Fibroblast of mammary gland (primary cell): ENCODE results near the gene PKD1L1.

Experiments
- DNase-seq: peaks from one replicate; pipeline ENCODE4 v3.0.0-alpha.2; 2010; ENCODE audit warnings: low read depth
- H3K4me3 ChIP-seq: 2 replicates; pipeline ENCODE4 v1.5.1; 2011; ENCODE audit warnings: low read depth, mild to moderate bottlenecking, low read length, moderate library complexity; ENCODE audit not compliant: control insufficient read depth
- TF ChIP-seq, protein P1 (sequence below): conservative IDR thresholded peaks from 2 replicates; pipeline ENCODE4 v1.5.1; 2011; ENCODE audit warnings: low read depth, low read length, inconsistent platforms; ENCODE audit not compliant: control insufficient read depth, insufficient read depth

PKD1L1 gene

DNA sequence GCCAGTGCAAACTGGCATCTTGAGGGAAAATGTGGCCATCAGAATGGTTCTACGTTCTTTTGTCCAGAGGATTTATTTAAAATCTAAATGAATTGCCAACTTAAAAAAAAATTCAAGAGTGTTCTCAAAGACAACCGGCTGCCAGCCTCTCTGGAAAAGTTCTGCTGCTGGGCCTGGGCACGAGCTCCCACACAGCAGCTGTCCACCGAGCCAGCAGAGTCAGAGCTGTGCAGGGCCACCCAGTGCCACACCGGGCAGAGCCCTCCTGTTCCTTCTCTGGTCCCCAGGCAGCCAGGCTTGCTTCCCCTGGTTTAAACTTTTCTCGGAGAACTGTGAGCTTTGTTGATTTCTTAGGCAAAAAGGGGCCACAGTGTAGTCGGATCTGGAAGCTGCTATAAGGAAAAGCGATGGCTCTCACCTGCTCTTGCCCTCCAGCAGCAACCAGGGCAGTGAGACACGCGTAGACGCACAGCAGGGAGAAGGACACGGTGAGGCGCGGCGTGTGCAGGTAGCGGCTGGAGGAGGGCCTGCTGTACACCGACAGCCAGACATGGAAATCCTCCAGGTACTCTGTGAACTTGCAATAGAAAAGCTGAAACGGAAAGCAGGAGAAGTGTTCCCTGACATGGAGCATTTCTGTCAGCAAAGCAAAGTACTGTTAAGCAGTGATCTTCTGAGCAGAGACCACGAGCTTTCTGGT lies 111.6 kb downstream of the PKD1L1 start:
- DNase-seq = no peak
- H3K4me3 ChIP-seq = no peak overlapping the region
- TF ChIP-seq, protein P1, sequence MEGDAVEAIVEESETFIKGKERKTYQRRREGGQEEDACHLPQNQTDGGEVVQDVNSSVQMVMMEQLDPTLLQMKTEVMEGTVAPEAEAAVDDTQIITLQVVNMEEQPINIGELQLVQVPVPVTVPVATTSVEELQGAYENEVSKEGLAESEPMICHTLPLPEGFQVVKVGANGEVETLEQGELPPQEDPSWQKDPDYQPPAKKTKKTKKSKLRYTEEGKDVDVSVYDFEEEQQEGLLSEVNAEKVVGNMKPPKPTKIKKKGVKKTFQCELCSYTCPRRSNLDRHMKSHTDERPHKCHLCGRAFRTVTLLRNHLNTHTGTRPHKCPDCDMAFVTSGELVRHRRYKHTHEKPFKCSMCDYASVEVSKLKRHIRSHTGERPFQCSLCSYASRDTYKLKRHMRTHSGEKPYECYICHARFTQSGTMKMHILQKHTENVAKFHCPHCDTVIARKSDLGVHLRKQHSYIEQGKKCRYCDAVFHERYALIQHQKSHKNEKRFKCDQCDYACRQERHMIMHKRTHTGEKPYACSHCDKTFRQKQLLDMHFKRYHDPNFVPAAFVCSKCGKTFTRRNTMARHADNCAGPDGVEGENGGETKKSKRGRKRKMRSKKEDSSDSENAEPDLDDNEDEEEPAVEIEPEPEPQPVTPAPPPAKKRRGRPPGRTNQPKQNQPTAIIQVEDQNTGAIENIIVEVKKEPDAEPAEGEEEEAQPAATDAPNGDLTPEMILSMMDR = no peak

DNA sequence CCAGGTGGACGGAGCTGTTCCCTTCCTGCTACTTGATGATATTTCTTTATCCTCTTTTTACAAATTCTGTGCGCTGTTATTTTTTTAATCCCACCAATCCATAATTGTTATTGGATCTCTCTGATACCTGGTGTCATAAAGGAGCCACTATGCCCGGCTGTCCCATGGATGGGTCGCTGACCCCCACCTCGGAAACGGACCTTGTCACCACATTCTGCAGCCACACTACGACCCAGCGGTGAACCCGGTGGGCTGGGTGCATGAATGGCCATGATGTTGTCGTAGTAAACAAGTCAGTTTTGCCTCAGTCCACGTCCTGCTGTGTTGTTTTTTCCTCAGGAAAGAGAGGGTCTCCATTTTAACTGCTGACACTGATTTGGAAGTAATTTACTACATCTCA lies 112.2 kb downstream of the PKD1L1 start:
- no peak overlapping the region for H3K4me3 ChIP-seq
- no peak for DNase-seq

GRCh38 chr7:47833211-47833610 lies 115.1 kb downstream of the PKD1L1 start:
- TF ChIP-seq, protein P1 = no peak

More for the DNA sequence above, 112.2 kb downstream of the PKD1L1 start:
- TF ChIP-seq, protein P1 = no peak

GRCh38 chr7:47832105-47832715 lies 116.1 kb downstream of the PKD1L1 start:
- H3K4me3 ChIP-seq = no peak overlapping the region
- no peak for DNase-seq
- TF ChIP-seq, protein P1 = no peak

More at GRCh38 chr7:47833211-47833610, 115.1 kb downstream of the PKD1L1 start:
- DNase-seq = no peak
- H3K4me3 ChIP-seq = no peak overlapping the region

DNA sequence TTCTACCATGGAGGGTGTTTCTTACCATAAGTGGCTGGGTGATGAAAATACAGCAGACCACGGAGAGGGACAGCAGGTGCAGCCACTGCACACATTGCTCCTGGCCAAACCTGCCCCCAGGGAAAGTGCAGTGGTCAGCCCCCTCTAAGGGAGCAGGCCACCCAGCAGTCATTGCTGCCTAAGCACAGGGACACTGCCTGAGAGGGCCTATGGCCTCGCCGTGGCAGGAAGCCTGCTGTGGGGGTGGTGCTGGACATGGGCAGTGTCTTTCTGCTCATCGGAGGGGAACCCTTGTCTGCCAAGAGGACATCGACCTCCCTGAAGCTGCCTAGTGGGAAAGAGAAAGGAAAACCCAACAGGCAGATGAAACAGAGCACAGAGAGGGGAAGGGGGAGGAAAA lies 118.3 kb downstream of the PKD1L1 start:
- DNase-seq = no peak
- H3K4me3 ChIP-seq = no peak overlapping the region
- TF ChIP-seq, protein P1 = no peak

GRCh38 chr7:47827871-47828270 lies 120.4 kb downstream of the PKD1L1 start:
- H3K4me3 ChIP-seq = no peak overlapping the region
- TF ChIP-seq, protein P1 = no peak
- DNase-seq = no peak

DNA sequence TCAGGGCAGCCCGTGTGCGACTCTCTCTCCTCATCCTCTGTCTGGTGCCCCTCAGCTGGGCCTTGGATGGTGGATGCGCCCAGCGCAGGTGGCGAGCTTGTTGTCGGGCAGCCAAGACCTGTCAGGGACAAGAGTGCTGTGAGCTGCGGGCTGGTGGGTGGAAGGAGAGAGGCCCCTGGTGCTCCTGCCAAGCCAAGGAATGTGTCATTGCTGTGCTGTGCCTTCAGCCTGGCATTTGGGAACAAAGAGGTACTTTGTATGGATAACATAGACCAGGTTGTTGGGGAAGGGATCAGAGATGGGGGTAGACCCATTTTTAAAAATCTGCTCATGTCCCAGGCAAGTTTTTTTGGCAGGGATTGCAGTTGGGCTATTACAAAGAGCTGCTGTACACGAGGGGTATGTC lies 120.9 kb downstream of the PKD1L1 start:
- H3K4me3 ChIP-seq = no peak overlapping the region
- TF ChIP-seq, protein P1 = no peak
- DNase-seq = no peak
